Upper lobe of left lung (tissue), 4 donors: ENCODE measurements around the gene NRF1.

Experiments
- EP300 ChIP-seq, 4 donors: sonication (generic); formaldehyde crosslinking; IDR thresholded peaks; one replicate each; pipeline ENCODE4 v1.5.1; 2017; ENCODE audit warnings: antibody characterized with exemption in 4 of 4, control low read depth in 2 of 4
- POLR2A ChIP-seq, 4 donors: fragments of 450-650 bp; IDR thresholded peaks; one replicate each; pipeline ENCODE4 v1.5.1; 2016 to 2017; ENCODE audit warnings: antibody characterized with exemption in 4 of 4, mild to moderate bottlenecking in 2 of 4
- POLR2AphosphoS5 ChIP-seq, 2 donors: sonication (generic); formaldehyde crosslinking; IDR thresholded peaks; one replicate each; pipeline ENCODE4 v1.5.1; 2017; ENCODE audit warnings: antibody characterized with exemption in 2 of 2
- TF ChIP-seq, protein P1 (sequence below), 6 experiments: fragments of 450-650 bp in 4 of 6; fragments of 200-600 bp in 2 of 6; sonication (generic) in 2 of 6; IDR thresholded peaks; one replicate each; pipeline ENCODE4 v1.5.1; 2016 to 2019; ENCODE audit warnings: antibody characterized with exemption in 6 of 6

GRCh38 chr7:129771928-129772479, 160.5 kb downstream of the NRF1 start:
- TF ChIP-seq POLR2AphosphoS5 (IDR thresholded peaks at IDR 0.05), result no peak
- TF ChIP-seq, protein P1, sequence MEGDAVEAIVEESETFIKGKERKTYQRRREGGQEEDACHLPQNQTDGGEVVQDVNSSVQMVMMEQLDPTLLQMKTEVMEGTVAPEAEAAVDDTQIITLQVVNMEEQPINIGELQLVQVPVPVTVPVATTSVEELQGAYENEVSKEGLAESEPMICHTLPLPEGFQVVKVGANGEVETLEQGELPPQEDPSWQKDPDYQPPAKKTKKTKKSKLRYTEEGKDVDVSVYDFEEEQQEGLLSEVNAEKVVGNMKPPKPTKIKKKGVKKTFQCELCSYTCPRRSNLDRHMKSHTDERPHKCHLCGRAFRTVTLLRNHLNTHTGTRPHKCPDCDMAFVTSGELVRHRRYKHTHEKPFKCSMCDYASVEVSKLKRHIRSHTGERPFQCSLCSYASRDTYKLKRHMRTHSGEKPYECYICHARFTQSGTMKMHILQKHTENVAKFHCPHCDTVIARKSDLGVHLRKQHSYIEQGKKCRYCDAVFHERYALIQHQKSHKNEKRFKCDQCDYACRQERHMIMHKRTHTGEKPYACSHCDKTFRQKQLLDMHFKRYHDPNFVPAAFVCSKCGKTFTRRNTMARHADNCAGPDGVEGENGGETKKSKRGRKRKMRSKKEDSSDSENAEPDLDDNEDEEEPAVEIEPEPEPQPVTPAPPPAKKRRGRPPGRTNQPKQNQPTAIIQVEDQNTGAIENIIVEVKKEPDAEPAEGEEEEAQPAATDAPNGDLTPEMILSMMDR (IDR thresholded peaks at IDR 0.05), result no peak
- TF ChIP-seq POLR2A (IDR thresholded peaks at IDR 0.05), result no peak
- no peak for TF ChIP-seq EP300 (IDR thresholded peaks at IDR 0.05)
